Activated T-cell treated with anti-CD3 and anti-CD28 coated beads, Interleukin-2, amount 50 U/mL, for 4 hours (primary cell): ENCODE results near the gene TMEM255B. TPM values are rescaled to one million over a fixed set of nuclear protein-coding genes. Genes with fewer than 3 reads are reported as not detected.
"Not testable (repeated sequence)": the region's sequence is repeated elsewhere in the genome, so short reads cannot be mapped to it uniquely, and the experiment has no call there.

Source experiments
- ATAC-seq, 2 donors: fragments of 200-7000 bp; cut with Tn5 transposase; one replicate each; pipeline ENCODE4 v1.10.0; 2021
- DNase-seq: peaks from one replicate; pipeline ENCODE4 v3.0.0-alpha.2; 2020
- H3K27me3 Mint-ChIP-seq: one replicate; pipeline ENCODE4 v1.8.0; 2021; ENCODE audit warnings: low read depth, mixed read lengths
- H3K36me3 Mint-ChIP-seq: one replicate; pipeline ENCODE4 v1.8.0; 2022; ENCODE audit warnings: mixed read lengths; ENCODE audit not compliant: insufficient read depth
- H3K4me1 Mint-ChIP-seq: one replicate; pipeline ENCODE4 v1.8.0; 2021; ENCODE audit warnings: low read depth, mixed read lengths
- H3K4me3 Mint-ChIP-seq: one replicate; pipeline ENCODE4 v1.8.0; 2021; ENCODE audit warnings: mild to moderate bottlenecking, moderate library complexity, mixed read lengths
- H3K9me3 Mint-ChIP-seq: one replicate; pipeline ENCODE4 v1.8.0; 2021; ENCODE audit warnings: mixed read lengths
- total RNA-seq, 3 donors: library from RNA; stranded (reverse); gene quantifications; one replicate each; pipeline ENCODE4 v1.2.1, GENCODE V29; 2021

The TMEM255B gene
- 1 to 10 TPM; 1.1 to 1.4 (median 1.3) TPM for total RNA-seq

DNA sequence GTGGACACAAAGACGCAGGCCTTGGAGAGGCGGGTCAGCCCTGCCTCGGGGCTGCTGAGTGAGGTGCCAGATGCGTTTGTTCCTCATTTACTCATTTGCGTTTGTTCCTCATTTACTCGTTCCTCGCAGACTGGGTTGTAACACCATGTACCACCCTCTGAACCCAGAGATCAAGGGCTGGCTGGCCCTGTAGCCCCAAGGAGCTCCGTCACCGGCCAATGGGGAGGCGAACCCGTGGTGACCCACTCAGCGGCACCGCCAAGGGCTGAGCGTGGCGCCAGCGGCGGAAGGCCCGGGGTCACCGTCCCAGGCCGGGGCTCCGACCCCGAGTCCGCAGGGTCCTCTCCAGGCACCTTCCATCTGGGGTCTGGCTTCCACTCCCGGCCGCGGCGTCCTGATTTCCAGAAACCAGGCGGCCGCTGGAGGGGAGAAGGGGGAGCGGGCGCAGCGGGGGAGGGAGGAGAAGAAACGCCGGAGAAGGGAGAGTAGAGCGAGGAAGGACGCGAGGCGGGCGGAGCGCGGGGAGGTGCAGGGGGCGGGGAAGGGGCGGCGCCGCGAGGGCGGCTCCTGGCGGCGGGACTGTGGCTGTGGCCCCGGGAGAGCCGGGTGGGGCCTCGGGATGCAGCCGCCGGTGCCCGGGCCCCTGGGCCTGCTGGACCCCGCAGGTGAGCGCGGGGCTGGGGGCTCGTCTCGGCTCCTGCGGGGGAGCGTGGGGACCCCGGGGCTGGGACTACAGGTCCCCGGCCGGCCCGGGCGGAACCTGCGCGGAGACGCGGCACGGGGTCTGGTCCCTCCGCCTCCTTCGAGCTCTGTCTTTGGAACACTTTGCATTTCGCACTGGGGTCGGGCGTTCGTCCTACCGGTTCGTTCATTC, at the start of gene TMEM255B:
Gene TMEM255B (plus strand): TSS at position 576 of the 874 bp plus-strand sequence. CDS start 44 bp downstream, at position 620.
- H3K27me3 Mint-ChIP-seq: peaks cover 59% of the 10 kb centered on the region
- H3K36me3 Mint-ChIP-seq: no peaks in the 10 kb centered on the region
- DNase-seq: peak; percentile 70
- H3K4me3 Mint-ChIP-seq: peak within 1 kb of the TSS; percentile 89
- H3K4me1 Mint-ChIP-seq: peaks cover 14% of the 10 kb centered on the region
- peak; percentile 99 for ATAC-seq
- H3K9me3 Mint-ChIP-seq: no peaks in the 10 kb centered on the region

DNA sequence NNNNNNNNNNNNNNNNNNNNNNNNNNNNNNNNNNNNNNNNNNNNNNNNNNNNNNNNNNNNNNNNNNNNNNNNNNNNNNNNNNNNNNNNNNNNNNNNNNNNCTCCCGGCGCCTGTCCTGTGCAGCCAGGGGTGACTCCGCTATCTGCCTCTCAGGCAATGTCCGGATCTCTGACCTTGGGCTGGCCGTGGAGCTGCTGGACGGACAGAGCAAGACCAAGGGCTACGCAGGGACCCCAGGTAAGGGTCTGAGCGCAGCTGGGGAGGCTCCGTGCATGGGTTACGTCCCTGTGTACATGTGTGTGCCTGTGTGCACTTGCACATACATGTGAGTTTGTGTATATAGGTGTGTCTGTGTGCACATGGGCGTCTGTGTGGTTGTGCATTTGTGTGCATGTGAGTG, 36.1 kb upstream of the TMEM255B start:
- H3K4me1 Mint-ChIP-seq: peaks cover 17% of the 10 kb centered on the region
- no peak overlapping the region for H3K4me3 Mint-ChIP-seq
- DNase-seq (no peak), ATAC-seq (no peak)
- H3K9me3 Mint-ChIP-seq: no peaks in the 10 kb centered on the region
- H3K27me3 Mint-ChIP-seq: no peaks in the 10 kb centered on the region
- no peaks in the 10 kb centered on the region for H3K36me3 Mint-ChIP-seq

DNA sequence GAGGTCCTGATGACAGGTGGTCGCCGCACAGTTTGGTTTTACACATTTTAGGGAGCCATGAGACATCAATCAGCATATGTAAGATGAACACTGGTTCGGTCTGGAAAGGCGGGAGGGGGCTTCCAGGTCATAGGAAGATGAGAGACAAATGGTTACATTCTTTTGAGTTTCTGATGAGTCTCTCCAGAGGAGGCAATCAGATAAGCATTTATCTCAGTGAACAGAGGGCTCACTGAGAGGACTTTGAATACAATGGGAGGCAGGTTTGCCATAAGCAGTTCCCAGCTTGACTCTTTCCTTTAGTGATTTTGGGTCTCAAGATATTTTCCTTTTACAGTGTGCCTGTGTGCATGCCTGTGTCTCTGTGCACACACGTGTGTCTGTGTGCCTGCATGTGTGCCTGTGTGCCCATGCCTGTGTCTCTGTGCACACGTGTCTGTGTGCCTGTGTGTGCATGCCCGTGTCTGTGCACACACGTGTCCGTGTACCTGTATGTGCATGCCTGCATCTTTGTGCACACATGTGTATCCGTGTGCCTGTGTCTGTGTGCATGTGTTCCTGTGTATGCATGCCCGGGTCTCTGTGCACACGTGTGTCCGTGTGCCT, 35.5 kb upstream of the TMEM255B start:
- Mint-ChIP-seq H3K4me3 (no peak overlapping the region), H3K9me3 (no peaks in the 10 kb centered on the region), H3K27me3 (peaks cover 2% of the 10 kb centered on the region), H3K4me1 (peaks cover 17% of the 10 kb centered on the region), H3K36me3 (no peaks in the 10 kb centered on the region)
- ATAC-seq: no peak
- DNase-seq: no peak

- Mint-ChIP-seq H3K4me1 (peaks cover 17% of the 10 kb centered on the region), H3K36me3 (no peaks in the 10 kb centered on the region), H3K4me3 (peak overlapping the region; percentile 74), H3K9me3 (no peaks in the 10 kb centered on the region), H3K27me3 (peaks cover 7% of the 10 kb centered on the region)
- DNase-seq (no peak), ATAC-seq (no peak)
These were observed 34.8 kb upstream of the TMEM255B start for GRCh38 chr13:113724016-113724758.

GRCh38 chr13:113724780-113725315, 34.2 kb upstream of the TMEM255B start:
- H3K4me3 Mint-ChIP-seq: peak overlapping the region; percentile 74
- peak; percentile 94 to 97 for ATAC-seq
- peaks cover 17% of the 10 kb centered on the region for H3K4me1 Mint-ChIP-seq
- peaks cover 13% of the 10 kb centered on the region for H3K27me3 Mint-ChIP-seq
- no peaks in the 10 kb centered on the region for H3K36me3 Mint-ChIP-seq
- DNase-seq: peak; percentile 84
- H3K9me3 Mint-ChIP-seq: no peaks in the 10 kb centered on the region

DNA sequence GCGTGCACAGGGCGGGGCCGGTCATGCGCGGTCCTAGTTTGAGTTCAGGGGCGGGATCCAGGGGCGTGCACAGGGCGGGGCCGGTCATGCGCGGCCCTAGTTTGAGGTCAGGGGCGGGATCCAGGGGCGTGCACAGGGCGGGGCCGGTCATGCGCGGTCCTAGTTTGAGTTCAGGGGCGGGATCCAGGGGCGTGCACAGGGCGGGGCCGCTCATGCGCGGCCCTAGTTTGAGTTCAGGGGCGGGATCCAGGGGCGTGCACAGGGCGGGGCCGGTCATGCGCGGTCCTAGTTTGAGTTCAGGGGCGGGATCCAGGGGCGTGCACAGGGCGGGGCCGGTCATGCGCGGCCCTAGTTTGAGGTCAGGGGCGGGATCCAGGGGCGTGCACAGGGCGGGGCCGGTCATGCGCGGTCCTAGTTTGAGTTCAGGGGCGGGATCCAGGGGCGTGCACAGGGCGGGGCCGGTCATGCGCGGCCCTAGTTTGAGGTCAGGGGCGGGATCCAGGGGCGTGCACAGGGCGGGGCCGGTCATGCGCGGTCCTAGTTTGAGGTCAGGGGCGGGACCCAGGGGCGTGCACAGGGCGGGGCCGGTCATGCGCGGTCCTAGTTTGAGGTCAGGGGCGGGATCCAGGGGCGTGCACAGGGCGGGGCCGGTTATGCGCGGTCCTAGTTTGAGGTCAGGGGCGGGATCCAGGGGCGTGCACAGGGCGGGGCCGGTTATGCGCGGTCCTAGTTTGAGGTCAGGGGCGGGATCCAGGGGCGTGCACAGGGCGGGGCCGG, 33.5 kb upstream of the TMEM255B start:
- H3K27me3 Mint-ChIP-seq: peaks cover 14% of the 10 kb centered on the region
- H3K4me1 Mint-ChIP-seq: peaks cover 17% of the 10 kb centered on the region
- H3K4me3 Mint-ChIP-seq, ATAC-seq, H3K9me3 Mint-ChIP-seq, H3K36me3 Mint-ChIP-seq: not testable (repeated sequence)
- peak; percentile 74 for DNase-seq

DNA sequence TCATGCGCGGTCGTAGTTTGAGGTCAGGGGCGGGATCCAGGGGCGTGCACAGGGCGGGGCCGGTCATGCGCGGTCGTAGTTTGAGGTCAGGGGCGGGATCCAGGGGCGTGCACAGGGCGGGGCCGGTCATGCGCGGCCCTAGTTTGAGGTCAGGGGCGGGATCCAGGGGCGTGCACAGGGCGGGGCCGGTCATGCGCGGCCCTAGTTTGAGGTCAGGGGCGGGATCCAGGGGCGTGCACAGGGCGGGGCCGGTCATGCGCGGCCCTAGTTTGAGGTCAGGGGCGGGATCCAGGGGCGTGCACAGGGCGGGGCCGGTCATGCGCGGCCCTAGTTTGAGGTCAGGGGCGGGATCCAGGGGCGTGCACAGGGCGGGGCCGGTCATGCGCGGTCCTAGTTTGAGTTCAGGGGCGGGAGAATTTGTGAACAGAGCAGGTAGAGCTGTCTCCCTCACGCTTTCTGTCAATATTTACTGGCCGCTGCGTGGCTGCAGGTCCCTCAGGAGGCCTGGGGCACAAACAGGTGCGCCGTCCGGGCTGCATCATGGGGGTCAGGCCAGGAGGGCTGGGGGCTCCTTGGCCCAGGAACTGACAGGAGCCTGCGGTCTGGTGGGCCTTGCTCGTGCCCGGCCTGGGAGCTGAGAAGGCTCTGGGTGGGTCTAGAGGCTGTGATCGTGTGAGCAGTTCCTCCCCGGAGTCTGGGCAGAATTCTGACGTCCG, 32.8 kb upstream of the TMEM255B start:
- H3K27me3 Mint-ChIP-seq: peaks cover 20% of the 10 kb centered on the region
- peaks cover 17% of the 10 kb centered on the region for H3K4me1 Mint-ChIP-seq
- H3K9me3 Mint-ChIP-seq, ATAC-seq, DNase-seq, H3K36me3 Mint-ChIP-seq: not testable (repeated sequence)
- peak overlapping the region; percentile 56 for H3K4me3 Mint-ChIP-seq

- Mint-ChIP-seq H3K36me3 (no peaks in the 10 kb centered on the region), H3K27me3 (peaks cover 20% of the 10 kb centered on the region), H3K9me3 (no peaks in the 10 kb centered on the region), H3K4me3 (peak overlapping the region; percentile 56), H3K4me1 (peaks cover 17% of the 10 kb centered on the region)
- no peak for DNase-seq
- no peak for ATAC-seq
These were observed 32.0 kb upstream of the TMEM255B start for GRCh38 chr13:113726961-113727411.

DNA sequence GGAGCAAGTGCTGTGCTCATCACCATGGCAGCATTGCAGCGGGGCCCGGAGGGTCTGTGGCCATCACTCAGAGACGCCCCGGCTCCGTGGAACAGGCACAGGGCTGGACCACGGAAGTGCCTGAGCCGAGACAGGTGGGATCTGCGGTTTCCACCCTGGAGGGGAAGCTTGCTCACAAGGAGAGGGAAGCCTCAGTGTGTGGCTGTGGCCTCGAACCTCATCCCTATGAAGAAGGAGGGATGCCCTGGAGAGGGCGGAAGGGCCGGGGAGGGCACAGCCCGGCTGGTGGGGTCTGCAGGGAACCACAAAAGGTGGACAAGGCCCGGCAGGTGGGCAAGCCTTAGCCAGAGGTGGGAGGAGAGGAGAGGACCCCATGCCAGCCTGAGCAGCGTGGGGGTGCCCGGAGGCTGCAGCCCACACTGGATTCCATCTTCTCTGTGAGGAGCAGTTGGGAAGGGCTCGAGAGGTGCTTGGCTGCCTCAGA, 30.4 kb upstream of the TMEM255B start:
- H3K9me3 Mint-ChIP-seq: no peaks in the 10 kb centered on the region
- no peak overlapping the region for H3K4me3 Mint-ChIP-seq
- H3K4me1 Mint-ChIP-seq: peaks cover 14% of the 10 kb centered on the region
- no peak for DNase-seq
- no peaks in the 10 kb centered on the region for H3K36me3 Mint-ChIP-seq
- ATAC-seq: no peak
- H3K27me3 Mint-ChIP-seq: peaks cover 20% of the 10 kb centered on the region

DNA sequence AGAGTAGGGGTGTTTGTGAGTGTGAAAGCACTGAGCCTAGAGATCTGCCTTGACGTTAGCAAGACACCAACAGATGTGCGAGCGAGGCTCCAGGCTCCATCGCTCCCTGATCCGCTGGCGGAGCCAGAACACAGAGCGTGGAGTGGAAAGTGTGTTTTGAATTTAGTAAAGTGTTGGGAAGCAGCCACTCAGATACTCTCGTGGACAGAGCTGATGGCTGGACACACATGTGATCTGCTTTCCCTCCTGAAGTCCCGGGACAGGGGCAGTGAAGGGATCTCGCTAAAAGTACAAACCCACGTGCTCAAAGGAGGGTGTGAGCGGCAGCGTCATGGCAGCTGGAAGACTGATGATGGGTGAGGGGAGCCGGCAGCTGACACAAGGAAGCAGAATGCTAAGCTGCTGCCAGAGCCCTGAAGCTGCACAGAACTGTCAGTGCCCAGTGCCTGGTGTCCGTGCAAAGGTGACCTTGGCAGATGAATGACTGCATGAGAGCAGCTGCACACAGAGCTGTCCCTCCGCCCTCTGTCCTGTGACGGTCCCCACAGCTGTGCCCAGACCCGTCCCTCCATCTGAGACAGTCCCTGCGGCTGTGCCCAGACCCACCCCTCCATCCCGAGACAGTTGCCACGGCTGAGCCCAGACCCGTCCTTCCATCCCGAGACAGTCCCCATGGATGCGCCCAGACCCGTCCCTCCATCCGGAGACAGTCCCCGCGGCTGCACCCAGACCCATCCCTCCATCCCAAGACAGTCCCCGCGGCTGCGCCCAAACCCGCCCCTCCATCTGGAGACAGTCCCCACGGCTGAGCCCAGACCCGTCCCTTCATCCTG, 29.6 kb upstream of the TMEM255B start:
- Mint-ChIP-seq H3K36me3 (no peaks in the 10 kb centered on the region), H3K4me1 (peaks cover 11% of the 10 kb centered on the region), H3K9me3 (no peaks in the 10 kb centered on the region), H3K27me3 (peaks cover 20% of the 10 kb centered on the region), H3K4me3 (no peak overlapping the region)
- DNase-seq (no peak), ATAC-seq (no peak)

DNA sequence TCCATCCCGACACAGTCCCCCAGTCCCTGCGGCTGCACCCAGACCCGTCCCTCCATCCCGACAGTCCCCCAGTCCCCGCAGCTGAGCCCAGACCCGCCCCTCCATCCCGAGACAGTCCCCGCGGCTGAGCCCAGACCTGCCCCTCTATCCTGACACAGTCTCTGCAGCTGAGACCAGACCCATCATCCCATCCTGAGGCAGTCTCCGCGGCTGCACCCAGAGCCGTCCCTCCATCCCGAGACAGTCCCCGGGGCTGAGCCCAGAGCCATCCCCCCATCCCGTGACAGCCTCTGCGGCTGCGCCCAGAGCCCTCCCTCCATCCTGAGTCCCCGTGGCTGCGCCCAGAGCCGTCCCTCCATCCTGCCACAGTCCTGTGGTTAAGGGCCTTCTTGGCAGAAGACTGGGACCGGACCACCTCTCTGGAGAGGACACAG, 28.8 kb upstream of the TMEM255B start:
- Mint-ChIP-seq H3K27me3 (peaks cover 20% of the 10 kb centered on the region), H3K9me3 (no peaks in the 10 kb centered on the region), H3K4me1 (peaks cover 8% of the 10 kb centered on the region), H3K4me3 (no peak overlapping the region), H3K36me3 (no peaks in the 10 kb centered on the region)
- DNase-seq (no peak), ATAC-seq (no peak)

- no peak for ATAC-seq
- Mint-ChIP-seq H3K27me3 (peaks cover 20% of the 10 kb centered on the region), H3K36me3 (no peaks in the 10 kb centered on the region), H3K4me1 (peaks cover 8% of the 10 kb centered on the region), H3K4me3 (no peak overlapping the region), H3K9me3 (no peaks in the 10 kb centered on the region)
- no peak for DNase-seq
These were observed 28.2 kb upstream of the TMEM255B start for GRCh38 chr13:113730831-113731191.
